Stromal cell of bone marrow (primary cell): ENCODE data around the gene SEC31A.
"Not testable (repeated sequence)": the region's sequence is repeated elsewhere in the genome, so short reads cannot be mapped to it uniquely, and the experiment has no call there.

Experiments
- DNase-seq: peaks from one replicate; pipeline ENCODE4 v3.0.0-alpha.2; 2012; ENCODE audit warnings: low read depth

The SEC31A gene

DNA sequence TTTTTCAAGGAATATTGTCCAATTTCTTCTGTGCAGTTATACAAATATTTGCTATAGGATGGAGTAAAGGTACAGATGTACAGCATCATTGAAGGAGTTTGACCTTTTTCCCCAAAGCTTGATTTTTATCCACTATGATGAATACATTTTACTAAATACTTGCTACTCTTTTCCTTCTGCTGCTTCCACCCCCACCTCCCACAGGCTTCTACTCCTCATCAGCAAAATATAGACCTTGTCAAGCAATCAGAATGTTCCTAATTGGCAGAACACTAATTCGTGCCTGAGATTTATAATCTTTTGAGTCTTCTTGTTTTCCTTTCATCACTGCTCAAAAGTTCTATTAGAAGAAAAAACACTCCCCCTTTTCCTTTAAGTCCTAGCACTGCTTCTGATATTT, 5.8 kb upstream of the SEC31A start:
- no peak for DNase-seq

DNA sequence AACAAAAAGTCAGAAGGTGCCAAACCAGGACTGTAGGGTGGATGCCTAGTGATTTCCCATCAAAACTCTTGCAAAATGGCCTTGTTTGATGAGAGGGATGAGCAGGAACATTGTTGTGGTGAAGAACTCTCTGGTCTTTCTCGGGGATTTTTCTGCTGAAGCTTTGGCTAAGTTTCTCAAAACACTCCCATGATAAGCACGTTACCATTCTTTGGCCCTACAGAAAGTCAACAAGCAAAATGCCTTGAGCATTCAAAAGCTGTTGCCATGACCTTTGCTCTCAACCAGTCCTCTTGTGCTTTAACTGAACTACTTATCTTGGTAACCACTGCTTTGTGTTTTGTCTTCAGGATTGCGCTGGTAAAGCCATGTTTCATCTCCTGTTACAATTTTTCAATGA, 3.0 kb upstream of the SEC31A start:
- no peak for DNase-seq

DNA sequence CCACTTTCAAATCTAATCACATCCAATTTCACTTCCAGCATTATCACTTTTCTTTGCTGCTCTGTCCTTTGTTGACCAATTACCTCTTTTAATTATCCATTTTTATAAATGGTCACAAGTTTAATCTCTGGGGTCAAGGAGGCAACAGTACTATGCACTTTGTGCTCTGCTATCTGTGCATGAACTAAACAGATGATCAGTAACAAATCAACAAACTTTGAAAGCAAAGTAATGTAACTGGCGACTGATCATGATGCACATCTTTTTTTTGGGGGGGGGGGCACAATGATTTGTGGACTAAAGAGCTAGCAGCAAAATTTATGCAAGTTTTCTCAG, 1.5 kb upstream of the SEC31A start:
- no peak for DNase-seq

DNA sequence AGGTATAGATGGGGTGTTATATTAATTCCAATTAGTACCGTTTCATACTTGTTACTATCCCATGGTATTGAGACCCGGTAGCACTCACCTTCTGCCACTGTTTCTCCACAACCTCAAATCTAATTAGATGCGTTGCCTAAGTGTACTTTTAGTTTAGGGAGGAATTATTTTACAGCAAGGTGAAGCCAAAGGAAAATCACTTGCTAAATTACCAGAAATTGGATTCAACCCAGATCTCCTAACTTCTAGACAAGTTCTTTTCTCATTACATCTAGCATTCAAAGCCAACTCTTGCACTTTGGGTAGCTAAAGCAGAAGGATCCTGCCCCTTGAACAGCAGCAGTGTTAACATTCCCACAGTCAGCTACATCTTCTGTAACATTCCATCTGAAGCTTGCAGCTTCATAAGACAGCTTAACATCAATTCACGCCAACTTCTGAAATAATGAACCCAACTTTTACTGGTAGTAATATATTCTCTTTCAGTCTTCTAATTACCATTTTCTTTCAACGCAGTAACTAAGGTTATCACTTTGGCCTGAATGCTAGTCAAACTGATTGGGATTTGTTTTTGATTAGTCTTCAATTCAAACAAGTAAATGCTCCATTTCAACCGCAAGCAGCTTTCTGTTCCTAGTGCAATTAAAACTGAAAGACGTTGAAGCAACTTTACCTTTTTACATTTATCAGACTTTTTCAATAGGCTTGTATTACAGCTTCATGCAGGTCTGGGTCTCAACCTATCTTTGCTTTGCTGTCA, 934 bp upstream of the SEC31A start:
- DNase-seq = no peak

DNA sequence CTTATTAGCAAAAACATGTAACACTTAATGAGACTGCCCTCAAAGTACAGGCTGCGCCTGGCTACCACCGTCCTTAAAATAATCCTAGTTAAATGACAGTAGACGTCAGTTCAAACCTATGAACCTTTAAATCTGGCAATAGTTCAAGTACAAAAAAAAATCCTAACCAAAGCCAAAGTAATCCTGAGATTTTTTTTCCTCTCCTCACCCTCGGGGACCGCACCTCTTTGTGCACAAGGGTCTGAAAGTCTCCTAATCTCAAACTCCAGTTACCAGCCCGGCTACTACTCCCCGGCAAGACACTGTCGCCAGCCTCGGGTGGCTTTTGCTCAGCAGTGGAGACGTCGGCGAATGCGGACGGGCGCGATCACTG, 439 bp downstream of the SEC31A start:
- no peak for DNase-seq

DNA sequence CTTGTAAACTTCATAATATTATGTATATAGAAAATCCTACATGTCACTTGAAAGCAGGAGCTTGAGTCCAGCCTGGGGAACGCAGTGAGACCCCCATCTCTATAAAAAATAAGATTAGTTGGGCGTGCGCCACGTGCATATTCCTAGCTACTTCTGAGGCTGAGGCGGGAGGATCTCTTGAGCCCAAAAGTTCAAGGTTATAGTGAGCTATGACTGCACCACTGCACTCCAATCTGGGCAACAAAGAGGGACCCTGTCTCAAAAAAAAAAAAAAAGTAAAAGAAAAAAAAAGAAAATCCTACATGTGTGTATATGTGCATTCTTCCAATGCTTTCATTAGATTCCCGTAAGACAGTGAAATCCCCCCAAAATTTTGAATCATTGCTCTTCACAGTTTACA, 1.7 kb downstream of the SEC31A start:
- DNase-seq = no peak

DNA sequence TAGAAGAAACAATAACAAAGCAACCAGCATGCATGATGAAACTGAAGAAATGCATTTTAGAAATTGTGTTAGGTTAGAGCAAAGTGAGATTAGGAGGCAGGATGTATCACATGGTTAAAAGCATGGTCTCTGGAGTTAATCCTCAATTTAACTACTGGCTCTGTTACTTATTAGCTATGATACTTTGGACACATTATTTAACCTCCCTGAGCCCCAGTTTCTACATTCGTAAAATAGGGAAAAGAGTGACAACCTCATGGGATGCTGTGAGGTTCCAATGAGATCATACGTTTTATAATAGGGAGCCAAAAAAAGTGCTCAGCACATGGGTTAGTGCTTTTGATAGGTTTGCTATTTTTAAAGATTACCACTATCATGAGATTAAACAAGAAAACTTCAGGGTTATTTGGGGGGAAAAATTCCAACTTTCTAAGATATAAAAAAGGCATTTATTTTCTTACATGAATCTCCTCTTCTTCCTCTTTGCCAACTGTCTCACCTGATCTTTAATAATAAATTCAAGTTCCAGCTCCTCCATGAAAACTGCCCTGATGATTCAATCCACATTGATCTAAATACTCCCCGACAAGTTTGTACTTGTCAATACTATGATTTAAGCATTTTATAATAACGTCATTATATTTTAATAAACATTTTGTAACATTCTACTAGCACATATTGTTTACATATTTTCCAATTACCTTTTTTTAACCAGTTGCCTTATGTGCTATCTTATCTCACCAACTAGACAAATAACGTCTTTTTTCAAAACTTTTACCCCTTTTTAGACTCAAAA, 4.6 kb downstream of the SEC31A start:
- no peak for DNase-seq

DNA sequence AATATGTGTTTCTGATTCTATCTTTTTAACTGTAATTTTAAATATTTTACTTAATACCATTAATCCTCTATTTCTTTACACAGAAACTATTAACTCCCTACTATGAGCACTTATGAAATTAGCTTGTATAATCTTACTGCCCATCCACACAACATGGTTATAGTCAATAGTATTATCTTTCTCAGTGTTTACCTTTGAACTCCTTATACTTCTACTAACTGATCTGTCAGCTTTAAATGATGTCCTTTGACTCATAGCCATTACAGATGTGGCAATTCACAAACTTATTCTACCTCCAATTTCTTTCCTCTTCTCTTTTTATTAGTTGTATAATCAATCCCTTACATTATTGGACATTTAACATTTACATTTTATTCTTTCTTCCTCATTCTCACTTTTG, 5.5 kb downstream of the SEC31A start:
- no peak for DNase-seq

DNA sequence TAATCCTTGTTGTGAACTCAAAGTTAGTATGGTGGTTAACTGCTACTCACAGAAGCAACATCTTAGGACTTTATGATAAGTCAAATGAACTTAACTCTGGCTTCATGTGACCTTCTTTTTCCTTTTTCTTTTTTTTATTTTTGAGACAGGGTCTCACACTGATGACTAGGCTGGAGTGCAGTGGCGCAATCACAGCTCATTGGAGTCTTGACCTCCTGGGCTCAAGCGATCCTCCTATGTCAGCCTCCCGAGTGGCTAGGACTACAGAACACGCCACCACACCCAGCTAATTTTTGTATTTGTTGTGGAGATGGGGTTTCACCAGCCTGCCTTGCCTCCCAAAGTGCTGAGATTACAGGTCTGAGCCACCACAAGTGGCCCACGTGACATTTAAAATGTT, 22.4 kb downstream of the SEC31A start:
- no peak for DNase-seq

DNA sequence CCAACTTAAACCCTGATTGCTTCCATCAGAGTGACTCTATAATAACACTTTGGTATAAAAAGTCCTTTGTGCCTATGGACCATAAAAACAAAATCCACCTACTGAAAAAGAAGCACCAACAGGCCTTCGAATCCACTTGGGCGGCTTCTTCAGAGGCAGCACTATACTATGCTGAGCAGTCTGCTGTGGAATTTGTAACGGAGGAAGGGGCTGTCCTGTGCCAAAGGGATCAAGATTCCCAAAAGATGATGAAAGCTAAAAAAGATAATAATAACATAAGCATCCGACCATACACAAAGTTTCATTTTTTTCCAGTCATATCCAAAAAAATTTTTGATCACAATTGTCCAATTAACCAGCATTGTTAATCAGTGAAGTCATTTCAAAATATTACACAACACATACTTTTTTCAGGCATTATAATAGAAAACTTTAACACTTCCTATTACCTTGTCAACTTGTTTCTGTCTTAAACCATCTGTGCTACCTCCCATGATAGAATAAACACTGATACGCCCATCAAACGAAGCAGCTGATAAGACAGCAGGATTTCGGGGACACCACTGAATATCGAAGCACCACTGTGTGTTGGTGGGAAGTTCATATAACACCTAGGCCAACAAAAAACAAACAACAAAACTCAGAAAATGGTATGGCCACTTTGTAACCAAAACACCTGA, 24.1 kb downstream of the SEC31A start:
- no peak for DNase-seq

DNA sequence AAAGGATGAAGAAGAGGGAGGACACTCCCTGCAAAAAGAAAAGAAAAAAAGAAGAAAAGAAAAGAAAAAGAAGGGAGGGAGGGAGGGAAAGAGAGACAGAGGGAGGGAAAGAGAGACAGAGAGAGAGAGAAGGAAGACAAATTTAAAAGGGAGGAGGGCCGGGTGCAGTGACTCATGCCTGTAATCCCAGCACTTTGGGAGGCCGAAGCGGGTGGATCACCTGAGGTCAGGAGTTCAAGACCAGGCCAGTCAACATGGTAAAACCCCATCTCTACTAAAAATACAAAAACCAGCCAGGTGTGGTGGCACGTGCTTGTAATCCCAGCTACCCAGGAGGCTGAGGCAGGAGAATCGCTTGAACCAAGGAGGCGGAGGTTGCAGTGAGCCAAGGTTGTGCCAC, 24.9 kb downstream of the SEC31A start:
- not testable (repeated sequence) for DNase-seq

DNA sequence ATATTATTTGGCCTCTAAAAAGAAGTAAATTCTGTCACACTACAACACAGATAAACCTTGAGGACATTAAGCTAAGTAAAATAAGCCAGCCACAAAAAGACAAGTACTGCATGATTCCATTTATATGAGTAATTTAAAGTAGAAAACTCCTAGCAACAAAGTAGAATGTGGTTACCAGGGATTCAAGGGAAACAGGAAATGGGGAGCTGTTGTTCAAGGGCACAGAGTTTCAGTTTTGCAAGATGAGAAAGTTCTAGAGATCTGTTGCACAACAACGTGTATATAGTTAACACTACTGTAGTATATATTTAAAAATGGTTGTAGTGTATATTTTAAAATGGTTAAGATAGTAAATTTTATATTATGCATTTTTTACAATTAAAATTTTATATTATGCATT, 25.4 kb downstream of the SEC31A start:
- DNase-seq = peak; percentile 89

DNA sequence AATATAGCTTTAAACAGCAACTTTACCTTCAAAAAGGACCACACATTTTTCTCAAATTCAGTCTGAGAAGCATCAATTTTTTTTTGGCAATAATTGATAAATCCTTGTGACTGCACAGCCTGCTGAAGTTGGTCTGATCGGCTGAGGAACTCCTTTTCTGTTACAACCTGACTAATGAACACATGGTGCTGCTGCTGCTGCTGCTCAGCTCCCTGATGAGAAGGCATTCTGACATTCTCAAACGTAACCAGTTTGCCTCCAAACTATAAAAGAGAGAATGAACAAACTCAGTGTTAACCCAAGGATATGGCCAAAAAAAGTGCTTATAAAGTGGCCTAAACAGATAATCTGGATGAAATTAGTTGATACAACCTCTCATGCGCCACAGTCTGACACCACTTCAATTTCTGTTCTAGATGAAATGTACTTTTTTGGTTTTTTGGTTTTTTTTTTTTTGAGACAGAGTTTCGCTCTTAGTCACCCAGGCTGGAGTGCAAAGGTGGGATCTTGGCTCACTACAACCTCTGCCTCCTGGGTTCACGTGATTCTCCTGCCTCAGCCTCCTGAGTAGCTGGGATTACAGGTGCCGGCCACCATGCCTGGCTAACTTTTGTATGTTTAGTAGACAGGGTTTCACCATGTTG, 26.5 kb downstream of the SEC31A start:
- no peak for DNase-seq

DNA sequence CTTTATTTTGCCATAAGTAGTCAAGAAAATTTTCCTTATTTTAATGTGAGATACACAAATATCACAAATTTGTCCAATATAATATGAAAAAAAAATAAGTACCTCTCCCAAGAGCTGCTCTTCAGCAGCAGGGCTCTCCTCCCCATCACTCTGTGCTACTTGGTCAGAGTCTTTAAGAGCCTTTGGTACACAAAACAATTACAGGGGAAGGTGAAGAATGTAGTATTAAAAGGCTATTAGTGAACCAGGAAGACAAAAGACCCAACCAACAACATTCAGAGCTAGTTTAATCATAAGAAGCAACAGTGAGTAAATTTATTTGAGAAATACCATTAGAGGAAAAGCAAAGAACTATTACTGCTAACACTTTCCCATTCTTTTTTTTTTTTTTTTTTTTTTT, 29.4 kb downstream of the SEC31A start:
- no peak for DNase-seq

DNA sequence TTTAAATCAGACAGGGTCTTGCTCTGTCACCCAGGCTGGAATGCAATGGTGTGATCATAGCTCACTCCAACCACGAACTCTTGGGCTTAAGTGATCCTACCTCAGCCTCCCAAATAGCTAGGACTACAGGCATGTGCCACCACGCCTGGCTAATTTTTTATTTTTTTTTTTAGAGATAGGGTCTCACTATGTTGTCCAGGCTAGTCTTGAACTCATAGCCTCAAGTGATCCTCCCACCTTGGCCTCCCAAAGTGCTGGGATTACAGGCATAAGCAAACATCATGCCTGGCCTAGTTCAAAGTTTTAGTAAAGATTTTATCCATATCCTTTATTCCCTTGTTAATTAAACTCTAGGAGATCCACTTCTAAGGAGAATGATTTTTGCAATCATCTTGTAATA, 30.5 kb downstream of the SEC31A start:
- DNase-seq = not testable (repeated sequence)

DNA sequence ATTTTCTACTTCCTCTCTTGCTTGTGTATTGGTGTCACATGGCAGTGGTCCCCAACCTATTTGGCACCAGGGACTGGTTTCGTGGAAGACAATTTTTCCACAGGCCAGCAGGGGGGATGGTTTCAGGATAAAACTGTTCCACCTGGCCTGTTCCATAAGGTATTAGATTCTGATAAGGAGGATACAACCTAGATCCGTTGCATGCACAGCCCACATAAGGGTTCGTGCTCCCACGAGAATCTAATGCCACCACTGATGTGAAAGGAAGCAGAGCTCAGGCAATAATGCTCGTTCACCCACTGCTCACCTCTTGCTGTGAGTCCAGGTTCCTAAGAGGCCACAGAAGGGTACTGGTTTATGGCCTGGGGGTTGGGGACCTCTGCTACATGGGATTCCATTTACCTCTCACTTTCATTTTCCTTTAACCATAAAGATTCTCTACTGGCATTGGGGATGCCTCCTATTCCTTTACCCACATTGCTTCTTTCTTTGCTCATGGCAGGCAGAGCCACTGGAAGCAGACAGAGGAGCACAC, 38.1 kb downstream of the SEC31A start:
- DNase-seq = no peak

DNA sequence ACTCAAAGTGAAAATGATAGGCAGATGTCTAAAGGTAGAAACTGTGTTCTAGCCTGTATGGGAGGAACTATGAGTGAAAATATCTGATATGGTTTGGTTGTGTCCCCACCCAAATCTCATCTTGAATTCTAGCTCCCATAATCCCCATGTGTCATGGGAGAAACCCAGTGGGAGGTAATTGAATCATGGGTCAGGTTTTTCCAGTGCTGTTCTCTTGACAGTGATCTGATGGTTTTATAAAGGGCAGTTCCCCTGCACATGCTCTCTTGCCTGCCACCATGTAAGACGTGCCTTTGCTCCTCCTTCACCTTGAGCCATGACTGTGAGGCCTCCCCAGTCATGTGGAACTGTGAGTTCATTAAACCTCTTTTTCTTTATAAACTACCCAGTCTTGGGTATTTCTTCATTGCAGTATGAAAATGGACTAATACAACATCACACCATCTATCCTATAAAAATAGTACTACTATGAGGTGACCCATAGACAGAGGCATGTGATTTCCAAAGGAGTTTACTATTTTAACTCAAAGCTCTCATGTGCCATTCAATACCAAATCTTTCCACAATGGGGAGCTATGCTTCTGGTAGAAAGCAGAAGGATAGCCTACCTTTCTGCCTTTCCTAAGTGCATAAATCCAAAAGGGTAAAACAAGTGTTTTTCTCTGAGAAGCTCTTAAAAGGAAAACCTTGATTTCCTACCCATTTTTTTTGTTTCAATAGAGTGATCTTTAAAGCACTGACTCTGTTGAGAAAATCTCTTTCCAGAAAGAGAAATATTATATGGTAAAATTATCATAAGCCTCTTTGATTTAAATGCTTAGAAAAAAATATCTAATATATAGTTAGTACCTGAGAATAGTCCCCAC, 38.8 kb downstream of the SEC31A start:
- DNase-seq = no peak

DNA sequence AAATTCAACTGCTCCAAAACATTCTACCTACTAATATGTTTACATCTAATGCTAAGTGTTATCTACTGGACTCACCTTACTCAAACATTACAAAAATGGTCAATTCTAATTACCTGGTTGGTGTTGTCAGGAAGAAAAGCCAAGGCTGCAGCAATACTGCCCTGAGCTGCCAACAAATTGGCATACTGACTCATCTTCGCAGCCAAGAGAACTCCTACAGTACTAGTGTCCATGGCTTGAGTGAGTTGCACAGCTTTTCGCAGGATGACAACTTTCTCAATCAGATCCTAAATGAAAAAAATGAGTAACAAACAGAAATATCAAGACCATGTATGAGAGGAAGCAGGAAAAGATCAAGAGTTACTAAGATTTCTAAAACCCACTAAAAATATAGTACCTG, 39.6 kb downstream of the SEC31A start:
- DNase-seq = no peak

DNA sequence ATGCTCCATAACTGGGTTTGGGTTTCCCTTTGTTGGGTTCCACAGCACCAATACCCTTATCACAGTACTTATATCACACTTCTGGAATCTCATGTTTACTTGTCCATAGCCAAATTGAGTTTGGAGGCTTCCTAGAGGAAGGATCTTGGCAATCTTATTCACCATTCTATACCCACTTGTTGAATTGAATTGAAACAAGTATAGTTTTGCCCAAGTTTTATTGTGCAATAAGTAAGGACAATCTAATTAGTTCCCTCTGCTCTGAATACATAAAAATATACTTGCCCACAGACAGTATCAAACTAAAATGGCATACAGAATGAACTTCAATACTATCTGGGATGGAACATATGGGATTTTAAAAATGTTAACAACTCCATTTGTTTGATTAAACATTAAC, 40.3 kb downstream of the SEC31A start:
- no peak for DNase-seq

DNA sequence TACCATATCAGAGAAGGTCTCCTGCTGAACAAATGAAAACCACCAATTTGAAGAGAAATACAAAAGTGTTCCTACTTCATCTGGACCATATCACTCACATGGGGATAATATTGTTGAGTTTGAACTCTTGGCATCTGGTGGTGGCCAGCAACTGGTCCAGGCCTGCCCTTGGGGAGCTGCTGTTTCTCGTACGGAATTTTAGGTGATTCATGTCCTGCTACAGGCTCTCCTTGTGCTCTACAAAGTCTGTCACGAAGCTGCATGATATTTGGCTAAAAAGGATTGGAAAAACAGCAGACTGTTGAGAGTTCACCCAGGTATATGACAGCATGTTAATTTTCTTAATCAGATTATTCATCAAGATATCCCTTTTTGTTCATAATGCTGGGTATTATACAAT, 42.2 kb downstream of the SEC31A start:
- no peak for DNase-seq

DNA sequence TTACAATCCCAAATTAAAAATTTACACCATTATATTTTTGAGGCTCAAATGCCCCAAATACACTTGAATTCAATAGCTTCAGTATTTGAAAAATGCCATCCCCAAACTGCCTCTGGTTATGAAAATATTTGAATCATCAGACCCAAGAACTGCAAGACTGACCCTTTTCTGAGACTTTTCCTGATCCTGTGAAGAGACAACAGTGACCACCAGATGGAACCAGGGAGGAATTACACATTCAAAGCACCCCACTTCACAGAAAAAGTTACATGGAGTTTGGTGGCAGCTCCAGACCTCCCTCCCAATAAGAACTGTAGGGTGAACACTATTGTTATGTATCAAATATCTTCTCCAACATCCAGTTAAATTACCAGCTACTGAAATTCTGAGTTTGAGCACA, 48.4 kb downstream of the SEC31A start:
- DNase-seq = no peak

DNA sequence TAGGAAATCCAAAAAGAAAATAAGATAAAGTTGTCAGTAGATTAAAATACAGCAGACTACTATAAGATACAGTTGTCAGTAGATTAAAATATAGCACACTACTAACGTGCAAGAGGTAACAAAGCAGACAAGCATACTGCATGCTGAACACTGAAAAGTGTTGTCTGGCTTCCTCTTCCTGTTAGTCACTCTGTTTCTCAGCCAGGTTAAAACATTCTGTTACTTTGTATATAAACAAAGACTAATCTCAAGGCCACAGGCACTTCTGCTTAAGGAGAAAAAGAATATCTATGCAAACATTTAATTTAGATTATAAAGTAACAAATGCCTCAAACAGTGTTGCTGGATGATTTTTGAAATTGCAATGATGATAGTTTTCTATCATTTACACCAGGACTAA, 51.3 kb downstream of the SEC31A start:
- no peak for DNase-seq
